Fibroblast of lung (primary cell): ENCODE data around the gene SELENOW. TPM values are rescaled to one million over a fixed set of nuclear protein-coding genes. Genes with fewer than 3 reads are reported as not detected.
"Not testable (repeated sequence)": the region's sequence is repeated elsewhere in the genome, so short reads cannot be mapped to it uniquely, and the experiment has no call there.

Source experiments
- DNase-seq, 2 donors: peaks; one replicate each; pipeline versions ENCODE4 v3.0.0 to v3.0.0-alpha.2; 2010; ENCODE audit warnings: low read depth in 2 of 2
- H2AFZ ChIP-seq: 2 replicates; pipeline ENCODE4 v1.5.1; 2012; ENCODE audit warnings: low read length, control low read depth, inconsistent platforms
- H3K27ac ChIP-seq: 2 replicates; pipeline ENCODE4 v1.5.1; 2011; ENCODE audit warnings: low read length, control low read depth; ENCODE audit not compliant: insufficient read depth
- H3K27me3 ChIP-seq: 2 replicates; pipeline ENCODE4 v1.5.1; 2011; ENCODE audit warnings: mild to moderate bottlenecking, low read length; ENCODE audit not compliant: control insufficient read depth, insufficient read depth
- H3K36me3 ChIP-seq: 2 replicates; pipeline ENCODE4 v1.5.1; 2011; ENCODE audit warnings: low read length; ENCODE audit not compliant: control insufficient read depth, insufficient read depth
- H3K4me1 ChIP-seq: 2 replicates; pipeline ENCODE4 v1.5.1; 2011; ENCODE audit warnings: low read length; ENCODE audit not compliant: control insufficient read depth, insufficient read depth; ENCODE audit errors: extremely low read depth
- H3K4me2 ChIP-seq: 2 replicates; pipeline ENCODE4 v1.5.1; 2011; ENCODE audit warnings: low read length, control low read depth; ENCODE audit not compliant: insufficient read depth; ENCODE audit errors: extremely low read depth
- H3K4me3 ChIP-seq, 4 experiments: fragments of 200-600 bp in 1 of 4; sonication (generic) in 1 of 4; replicated peaks in 1 of 4; 2 replicates each; pipeline ENCODE4 v1.5.1; 2011 to 2016; ENCODE audit warnings: low read length in 4 of 4, low read depth in 3 of 4, mild to moderate bottlenecking in 3 of 4, control low read depth in 2 of 4, inconsistent platforms in 1 of 4, mixed read lengths in 1 of 4; ENCODE audit not compliant: insufficient read depth in 1 of 4; ENCODE audit errors: control extremely low read depth in 1 of 4
- H3K79me2 ChIP-seq: 2 replicates; pipeline ENCODE4 v1.5.1; 2012; ENCODE audit warnings: mild to moderate bottlenecking, low read length, inconsistent platforms; ENCODE audit not compliant: control insufficient read depth, insufficient read depth
- H3K9ac ChIP-seq: 2 replicates; pipeline ENCODE4 v1.5.1; 2011; ENCODE audit warnings: mild to moderate bottlenecking, low read length, control low read depth; ENCODE audit not compliant: insufficient read depth
- H3K9me3 ChIP-seq: 2 replicates; pipeline ENCODE4 v1.5.1; 2012; ENCODE audit warnings: low read depth, low read length; ENCODE audit not compliant: control insufficient read depth, insufficient read depth
- H4K20me1 ChIP-seq: 2 replicates; pipeline ENCODE4 v1.5.1; 2011; ENCODE audit warnings: low read length; ENCODE audit not compliant: control insufficient read depth, insufficient read depth; ENCODE audit errors: extremely low read depth
- EZH2 ChIP-seq: IDR thresholded peaks from 2 replicates; pipeline ENCODE4 v1.5.1; 2012; ENCODE audit warnings: low read length, control low read depth, mild to moderate bottlenecking; ENCODE audit errors: missing control alignments
- polyA plus RNA-seq, 2 donors: library from polyadenylated mRNA; depleted of rRNA in 1 of 2; stranded (reverse) in 1 of 2; unstranded in 1 of 2; fragments of >200 nt; gene quantifications; 2 replicates each; pipeline ENCODE4 v1.2.1, GENCODE V29; 2011 to 2012; ENCODE audit warnings: missing spikeins in 1 of 2
- total RNA-seq: library from RNA; depleted of rRNA; stranded (reverse); fragments of >200 nt; gene quantifications from 2 replicates; pipeline ENCODE4 v1.2.1, GENCODE V29; 2014
- TF ChIP-seq, protein P1 (sequence below), 2 donors: IDR thresholded peaks in 1 of 2; conservative IDR thresholded peaks in 1 of 2; 1 replicate in 1 of 2; 2 replicates in 1 of 2; pipeline ENCODE4 v1.5.1; 2011 to 2012; ENCODE audit warnings: low read length in 2 of 2, control low read depth in 1 of 2, inconsistent platforms in 1 of 2, low read depth in 1 of 2, mild to moderate bottlenecking in 1 of 2

SELENOW gene
- total and polyA plus RNA-seq, 2 donors (not counting 1 experiment from before 2014, with no cell fraction given): 155 to 250 TPM

DNA sequence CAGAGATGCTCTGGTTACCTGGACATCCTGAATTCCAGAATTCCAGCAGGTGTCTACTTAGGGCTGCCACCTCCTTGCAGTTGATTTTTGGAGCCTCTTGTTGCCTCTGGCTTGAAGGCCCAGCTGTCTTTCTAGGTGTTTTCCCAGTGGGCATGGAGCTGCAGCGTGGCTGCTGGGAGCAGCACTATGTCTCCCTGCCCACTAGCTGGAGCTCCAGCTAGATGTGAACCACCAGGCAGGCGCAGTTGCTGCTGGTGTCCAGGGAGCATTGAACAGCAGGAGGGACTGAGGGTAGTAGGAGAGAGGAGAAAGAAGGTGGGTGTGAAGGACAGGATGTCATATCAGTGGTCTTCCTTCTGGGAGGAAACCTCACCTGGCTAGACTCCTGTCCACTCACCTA, 9.9 kb upstream of the SELENOW start:
- no peak overlapping the region for H3K9ac ChIP-seq
- H3K27ac ChIP-seq: no peak overlapping the region
- H4K20me1 ChIP-seq: no peaks in the 10 kb centered on the region
- no peak for TF ChIP-seq EZH2
- TF ChIP-seq, protein P1, sequence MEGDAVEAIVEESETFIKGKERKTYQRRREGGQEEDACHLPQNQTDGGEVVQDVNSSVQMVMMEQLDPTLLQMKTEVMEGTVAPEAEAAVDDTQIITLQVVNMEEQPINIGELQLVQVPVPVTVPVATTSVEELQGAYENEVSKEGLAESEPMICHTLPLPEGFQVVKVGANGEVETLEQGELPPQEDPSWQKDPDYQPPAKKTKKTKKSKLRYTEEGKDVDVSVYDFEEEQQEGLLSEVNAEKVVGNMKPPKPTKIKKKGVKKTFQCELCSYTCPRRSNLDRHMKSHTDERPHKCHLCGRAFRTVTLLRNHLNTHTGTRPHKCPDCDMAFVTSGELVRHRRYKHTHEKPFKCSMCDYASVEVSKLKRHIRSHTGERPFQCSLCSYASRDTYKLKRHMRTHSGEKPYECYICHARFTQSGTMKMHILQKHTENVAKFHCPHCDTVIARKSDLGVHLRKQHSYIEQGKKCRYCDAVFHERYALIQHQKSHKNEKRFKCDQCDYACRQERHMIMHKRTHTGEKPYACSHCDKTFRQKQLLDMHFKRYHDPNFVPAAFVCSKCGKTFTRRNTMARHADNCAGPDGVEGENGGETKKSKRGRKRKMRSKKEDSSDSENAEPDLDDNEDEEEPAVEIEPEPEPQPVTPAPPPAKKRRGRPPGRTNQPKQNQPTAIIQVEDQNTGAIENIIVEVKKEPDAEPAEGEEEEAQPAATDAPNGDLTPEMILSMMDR (conservative IDR thresholded peaks at IDR 0.05 in 1 of 2, IDR thresholded peaks at IDR 0.05 in 1 of 2; ENCODE audit: low read depth in 1 of 2, low read length in 2 of 2): no peak
- H3K4me1 ChIP-seq: no peaks in the 10 kb centered on the region
- H3K4me3 ChIP-seq: no peak overlapping the region
- no peaks in the 10 kb centered on the region for H3K27me3 ChIP-seq
- DNase-seq: no peak
- no peak overlapping the region for H2AFZ ChIP-seq
- no peak overlapping the region for H3K4me2 ChIP-seq
- H3K9me3 ChIP-seq: no peaks in the 10 kb centered on the region
- no peaks in the 10 kb centered on the region for H3K36me3 ChIP-seq
- no peaks in the 10 kb centered on the region for H3K79me2 ChIP-seq

DNA sequence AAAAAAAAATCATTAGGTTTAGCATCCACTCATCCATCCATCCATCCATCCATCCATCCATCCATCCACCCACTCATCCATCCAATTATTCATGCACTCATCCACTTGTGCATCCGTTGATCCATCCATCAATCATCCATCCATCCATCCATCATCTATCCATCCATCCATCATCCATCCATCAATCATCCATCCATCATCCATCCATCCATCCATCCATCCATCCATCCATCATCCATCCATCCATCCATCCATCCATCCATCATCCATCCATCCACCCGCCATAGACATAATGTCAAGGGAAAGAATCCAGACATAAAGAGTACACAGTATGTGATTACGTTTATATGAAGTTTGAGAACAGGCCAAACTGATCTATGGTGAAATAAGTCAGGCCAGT, 9.0 kb upstream of the SELENOW start:
- no peak for DNase-seq
- Histone ChIP-seq H3K9me3 (no peaks in the 10 kb centered on the region), H3K79me2 (no peaks in the 10 kb centered on the region), H3K27ac (no peak overlapping the region), H3K27me3 (no peaks in the 10 kb centered on the region), H3K4me2 (no peak overlapping the region), H3K4me3 (no peak overlapping the region), H2AFZ (no peak overlapping the region), H3K4me1 (no peaks in the 10 kb centered on the region), H3K36me3 (no peaks in the 10 kb centered on the region), H4K20me1 (no peaks in the 10 kb centered on the region), H3K9ac (no peak overlapping the region)
- no peak for TF ChIP-seq EZH2
- TF ChIP-seq, protein P1 (conservative IDR thresholded peaks at IDR 0.05 in 1 of 2, IDR thresholded peaks at IDR 0.05 in 1 of 2; ENCODE audit: low read depth in 1 of 2, low read length in 2 of 2): no peak

DNA sequence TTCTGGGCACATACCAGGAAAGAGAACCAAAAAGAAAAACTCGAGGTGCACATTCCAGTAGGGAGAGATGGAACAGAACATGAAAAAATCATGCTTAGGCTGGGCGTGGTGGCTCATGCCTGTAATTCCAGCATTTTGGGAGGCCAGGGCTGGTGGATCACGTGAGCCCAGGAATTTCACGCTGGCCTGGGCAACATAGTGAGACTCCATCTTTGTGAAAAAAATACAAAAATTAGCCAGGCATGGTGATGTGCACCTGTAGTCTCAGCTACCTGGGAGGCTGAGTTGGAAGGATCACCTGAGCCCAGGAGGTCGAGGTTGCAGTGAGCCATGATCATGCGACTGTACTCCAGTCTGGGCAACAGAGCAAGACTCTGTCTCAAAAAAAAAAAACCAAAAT, 7.2 kb upstream of the SELENOW start:
- H3K9me3 ChIP-seq, H3K27ac ChIP-seq, H3K4me2 ChIP-seq, H3K36me3 ChIP-seq, H3K4me1 ChIP-seq, H3K27me3 ChIP-seq, H4K20me1 ChIP-seq, H3K79me2 ChIP-seq, H3K9ac ChIP-seq, DNase-seq, H3K4me3 ChIP-seq, H2AFZ ChIP-seq: not testable (repeated sequence)
